GM12892 (cell line): ENCODE data around the gene POP7.
"Not testable (repeated sequence)": the region's sequence is repeated elsewhere in the genome, so short reads cannot be mapped to it uniquely, and the experiment has no call there.

Experiments used
- DNase-seq: peaks from one replicate; pipeline ENCODE4 v3.0.0; 2011; ENCODE audit not compliant: insufficient read length
- FAIRE-seq: peaks from 2 replicates; lab custom pipeline; 2011; peaks lifted over from hg19 to GRCh38; lab: Jason Lieb, UNC
- POLR2A ChIP-seq: IDR thresholded peaks from 2 replicates; pipeline ENCODE4 v1.6.1; 2011; ENCODE audit warnings: low read depth, low read length, control low read depth
- POLR2AphosphoS5 ChIP-seq: IDR thresholded peaks from 2 replicates; pipeline ENCODE4 v1.6.1; 2011; ENCODE audit warnings: low read depth, low read length, control low read depth
- TAF1 ChIP-seq: IDR thresholded peaks from 2 replicates; pipeline ENCODE4 v1.6.1; 2011; ENCODE audit warnings: low read depth, mild to moderate bottlenecking, control low read depth, low read length, borderline replicate concordance

Gene POP7

GRCh38 chr7:100720671-100721504 lies 15.0 kb downstream of the POP7 start:
- no peak for TF ChIP-seq POLR2A
- TF ChIP-seq TAF1: no peak
- no peak for TF ChIP-seq POLR2AphosphoS5
- FAIRE-seq: no peak
- no peak for DNase-seq

GRCh38 chr7:100721505-100721812 lies 15.5 kb downstream of the POP7 start:
- FAIRE-seq (no peak), DNase-seq (no peak)
- TF ChIP-seq POLR2AphosphoS5: no peak
- TF ChIP-seq TAF1: no peak
- no peak for TF ChIP-seq POLR2A

- DNase-seq (no peak), FAIRE-seq (no peak)
- TF ChIP-seq TAF1: no peak
- TF ChIP-seq POLR2AphosphoS5: no peak
- no peak for TF ChIP-seq POLR2A
Measured at GRCh38 chr7:100722480-100723212, 16.7 kb downstream of the POP7 start.

DNA sequence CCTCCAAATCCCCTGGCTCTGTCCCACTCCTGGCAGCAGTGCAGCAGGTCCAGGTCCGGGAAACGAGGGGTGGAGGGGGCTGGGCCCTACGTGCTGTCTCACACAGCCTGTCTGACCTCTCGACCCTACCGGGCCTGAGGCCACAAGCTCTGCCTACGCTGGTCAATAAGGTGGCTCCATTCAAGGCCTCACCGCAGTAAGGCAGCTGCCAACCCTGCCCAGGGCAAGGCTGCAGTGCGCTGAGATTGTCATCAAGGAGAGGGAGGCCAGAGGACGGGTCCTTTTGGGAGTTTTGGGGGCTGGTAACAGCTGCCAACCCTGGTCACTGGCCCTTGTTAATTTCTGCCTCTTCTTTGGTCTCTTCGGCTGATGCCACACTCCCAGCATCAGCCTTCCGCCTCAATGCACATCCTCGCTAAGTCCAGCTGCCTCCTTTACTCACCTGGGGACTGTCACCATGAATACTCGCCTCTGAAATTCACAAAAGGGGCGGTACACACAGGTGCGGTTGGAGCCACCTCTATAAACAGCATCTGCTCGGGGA lies 17.9 kb downstream of the POP7 start:
- no peak for FAIRE-seq
- no peak for TF ChIP-seq POLR2AphosphoS5
- no peak for TF ChIP-seq POLR2A
- TF ChIP-seq TAF1: no peak
- no peak for DNase-seq

GRCh38 chr7:100724364-100724763 lies 18.4 kb downstream of the POP7 start:
- FAIRE-seq, DNase-seq: not testable (repeated sequence)

GRCh38 chr7:100726996-100727761 lies 21.3 kb downstream of the POP7 start:
- TF ChIP-seq POLR2A: no peak
- TF ChIP-seq TAF1: no peak
- TF ChIP-seq POLR2AphosphoS5: no peak
- DNase-seq (no peak), FAIRE-seq (no peak)

DNA sequence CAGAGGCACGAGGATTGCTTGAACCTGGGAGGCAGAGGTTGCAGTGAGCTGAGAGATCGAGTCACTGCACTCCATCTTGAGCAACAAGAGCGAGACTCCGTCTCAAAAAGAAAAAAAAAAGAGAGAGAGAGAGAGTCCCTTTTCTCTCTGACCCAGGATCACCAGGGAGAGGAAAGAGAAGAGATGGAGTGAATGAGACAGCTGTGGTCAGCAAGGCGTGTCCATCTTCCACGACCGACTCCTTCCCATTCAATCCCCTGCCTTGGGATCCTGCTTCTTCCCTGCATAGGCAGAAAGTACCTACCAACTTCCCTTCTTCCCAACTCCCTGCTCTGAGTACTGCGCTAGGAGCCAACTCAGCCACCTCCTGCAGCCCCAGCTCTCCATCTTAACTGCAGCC lies 22.3 kb downstream of the POP7 start:
- no peak for DNase-seq
- no peak for TF ChIP-seq TAF1
- TF ChIP-seq POLR2AphosphoS5: no peak
- no peak for TF ChIP-seq POLR2A
- FAIRE-seq: no peak

GRCh38 chr7:100730136-100730800 lies 24.3 kb downstream of the POP7 start:
- no peak for FAIRE-seq
- no peak for TF ChIP-seq TAF1
- TF ChIP-seq POLR2A: no peak
- TF ChIP-seq POLR2AphosphoS5: no peak
- no peak for DNase-seq

DNA sequence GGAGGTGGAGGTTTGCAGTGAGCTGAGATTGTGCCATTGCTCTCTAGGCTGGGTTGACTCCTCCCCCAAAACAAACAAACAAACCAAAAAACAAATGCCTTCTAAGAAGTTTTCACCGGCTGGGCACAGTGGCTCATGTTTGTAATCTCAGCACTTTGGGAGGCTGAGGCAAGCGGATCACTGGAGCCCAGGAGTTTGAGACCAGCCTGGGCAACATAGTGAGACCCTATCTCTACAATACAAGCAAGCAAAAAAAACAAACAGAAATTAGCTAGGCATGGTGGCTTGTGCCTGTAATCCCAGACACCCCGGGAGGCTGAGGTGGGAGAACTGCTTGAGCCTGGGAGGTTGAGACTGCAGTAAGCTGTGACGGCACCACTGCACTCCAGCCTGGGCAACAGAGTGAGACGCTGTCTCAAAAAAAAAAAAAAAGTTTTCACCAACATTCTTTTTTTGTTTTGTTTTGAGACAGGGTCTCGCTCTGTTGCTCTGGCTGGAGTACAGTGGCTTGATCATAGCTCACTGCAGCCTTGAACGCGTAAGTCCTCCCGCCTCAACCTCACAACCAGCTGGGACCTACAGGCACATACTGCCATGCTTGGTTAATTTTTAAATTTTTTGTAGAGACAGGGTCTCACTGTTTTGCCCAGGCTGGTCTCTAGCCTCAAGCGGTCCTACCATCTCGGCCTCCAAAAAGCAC lies 26.2 kb downstream of the POP7 start:
- DNase-seq (no peak), FAIRE-seq (no peak)
- TF ChIP-seq POLR2AphosphoS5 (no peak), POLR2A (no peak), TAF1 (no peak)

DNA sequence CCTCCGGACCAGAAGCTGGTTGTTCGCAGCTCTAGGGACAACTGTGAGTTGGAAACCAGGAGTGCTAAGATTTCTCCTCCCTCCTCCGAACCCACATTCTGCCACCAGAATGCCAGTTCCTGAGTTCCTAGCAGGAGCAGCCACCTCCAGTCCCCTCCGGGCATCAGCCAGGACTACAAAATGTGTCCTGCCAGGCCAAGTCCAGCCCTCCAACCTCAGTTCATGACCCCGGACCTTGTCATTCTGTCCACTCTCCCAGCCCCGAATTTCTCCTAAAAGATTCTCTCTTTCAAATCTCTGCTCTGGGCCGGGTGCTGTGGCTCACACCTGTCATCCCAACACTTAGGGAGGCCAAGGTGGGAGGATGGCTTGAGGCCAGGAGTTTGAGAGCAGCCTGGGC lies 29.8 kb downstream of the POP7 start:
- FAIRE-seq (no peak), DNase-seq (no peak)
- TF ChIP-seq POLR2A (no peak), TAF1 (no peak), POLR2AphosphoS5 (no peak)
